ENCODE results near the gene TBXA2R. TPM values are rescaled to one million over a fixed set of nuclear protein-coding genes. Genes with fewer than 3 reads are reported as not detected.
A peak's percentile ranks its signal among the peaks of the same experiment; 100 is the strongest.

TBXA2R gene
- total RNA-seq, 1 donor from 2014 or later: 0.14 TPM

DNA sequence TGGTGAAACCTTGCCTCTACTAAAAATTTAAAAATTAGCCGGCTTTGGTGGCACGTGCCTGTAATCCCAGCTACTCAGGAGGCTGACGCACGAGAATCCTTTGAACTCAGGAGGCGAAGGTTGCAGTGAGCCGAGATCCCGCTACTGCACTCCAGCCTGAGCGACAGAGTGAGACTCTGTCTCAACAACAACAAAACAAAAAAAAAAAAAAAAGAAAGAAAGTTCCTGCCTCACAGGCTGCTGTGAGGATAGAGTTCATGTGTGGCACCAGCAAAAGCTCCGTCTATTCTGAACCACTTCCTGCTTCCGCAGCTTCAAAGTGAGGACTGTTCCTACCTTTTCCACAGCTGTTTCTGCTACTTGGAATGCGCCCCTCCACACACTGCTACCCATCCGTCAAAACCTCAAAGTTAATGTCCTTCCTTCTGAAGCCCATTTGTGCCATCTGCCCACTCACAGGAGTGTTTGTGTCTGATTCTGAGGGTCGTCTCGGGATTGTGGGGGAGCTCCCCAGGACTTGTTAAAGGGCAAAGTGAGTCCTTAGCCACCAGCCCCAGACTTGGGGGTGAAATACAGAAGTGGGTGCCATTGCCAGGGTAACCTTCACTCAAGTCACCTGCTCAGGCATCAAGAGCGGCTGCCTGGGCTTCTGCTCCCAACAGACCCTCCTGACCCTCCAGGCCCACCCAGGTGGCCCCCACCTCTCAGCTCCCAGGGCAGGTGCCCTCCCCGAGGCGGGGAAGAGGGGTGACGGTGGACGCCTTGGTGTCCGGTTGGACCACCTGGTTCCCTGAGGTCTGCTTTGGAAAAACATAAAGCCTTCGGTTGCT is 52.2 kb downstream of the TBXA2R start:
- Mint-ChIP-seq H3K36me3 (ENCODE audit: low read depth) (peaks cover 18% of the 10 kb centered on the region), H3K27ac (peak overlapping the region; percentile 69), H3K27me3 (ENCODE audit: low read depth) (no peaks in the 10 kb centered on the region), H3K9me3 (no peaks in the 10 kb centered on the region), H3K4me1 (ENCODE audit: low read depth) (peaks cover 35% of the 10 kb centered on the region), H3K4me3 (ENCODE audit: low read depth) (peak overlapping the region; percentile 55)
- intact Hi-C loops (cut with micrococcal nuclease): loop anchor here (5.0 kb wide), 1 partner anchor 73 kb away; the partner anchor contains the start of gene CACTIN
- DNase-seq (ENCODE audit: low spot score): peak; percentile 25

DNA sequence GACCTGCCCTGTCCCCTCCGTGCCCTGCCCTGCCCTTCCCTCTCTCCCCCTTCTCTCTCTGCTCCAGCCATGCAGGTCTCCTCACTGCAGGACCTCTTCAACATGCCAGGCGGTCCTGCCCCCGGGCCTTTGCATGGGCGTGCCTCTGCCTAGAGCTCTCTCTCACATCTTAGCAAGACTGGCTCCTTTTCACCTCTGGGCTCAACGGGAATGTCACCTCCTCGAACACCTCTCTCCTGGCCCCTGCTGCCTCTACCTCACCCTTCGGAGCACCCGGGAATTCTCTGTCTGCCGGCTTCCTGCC is 54.9 kb downstream of the TBXA2R start:
- peaks cover 28% of the 10 kb centered on the region for H3K4me1 Mint-ChIP-seq (ENCODE audit: low read depth)
- peaks cover 23% of the 10 kb centered on the region for H3K36me3 Mint-ChIP-seq (ENCODE audit: low read depth)
- H3K9me3 Mint-ChIP-seq: no peaks in the 10 kb centered on the region
- H3K27ac Mint-ChIP-seq: no peak overlapping the region
- no peak overlapping the region for H3K4me3 Mint-ChIP-seq (ENCODE audit: low read depth)
- no peak for DNase-seq (ENCODE audit: low spot score)
- H3K27me3 Mint-ChIP-seq (ENCODE audit: low read depth): no peaks in the 10 kb centered on the region
- intact Hi-C loops (cut with micrococcal nuclease): no loop called here

DNA sequence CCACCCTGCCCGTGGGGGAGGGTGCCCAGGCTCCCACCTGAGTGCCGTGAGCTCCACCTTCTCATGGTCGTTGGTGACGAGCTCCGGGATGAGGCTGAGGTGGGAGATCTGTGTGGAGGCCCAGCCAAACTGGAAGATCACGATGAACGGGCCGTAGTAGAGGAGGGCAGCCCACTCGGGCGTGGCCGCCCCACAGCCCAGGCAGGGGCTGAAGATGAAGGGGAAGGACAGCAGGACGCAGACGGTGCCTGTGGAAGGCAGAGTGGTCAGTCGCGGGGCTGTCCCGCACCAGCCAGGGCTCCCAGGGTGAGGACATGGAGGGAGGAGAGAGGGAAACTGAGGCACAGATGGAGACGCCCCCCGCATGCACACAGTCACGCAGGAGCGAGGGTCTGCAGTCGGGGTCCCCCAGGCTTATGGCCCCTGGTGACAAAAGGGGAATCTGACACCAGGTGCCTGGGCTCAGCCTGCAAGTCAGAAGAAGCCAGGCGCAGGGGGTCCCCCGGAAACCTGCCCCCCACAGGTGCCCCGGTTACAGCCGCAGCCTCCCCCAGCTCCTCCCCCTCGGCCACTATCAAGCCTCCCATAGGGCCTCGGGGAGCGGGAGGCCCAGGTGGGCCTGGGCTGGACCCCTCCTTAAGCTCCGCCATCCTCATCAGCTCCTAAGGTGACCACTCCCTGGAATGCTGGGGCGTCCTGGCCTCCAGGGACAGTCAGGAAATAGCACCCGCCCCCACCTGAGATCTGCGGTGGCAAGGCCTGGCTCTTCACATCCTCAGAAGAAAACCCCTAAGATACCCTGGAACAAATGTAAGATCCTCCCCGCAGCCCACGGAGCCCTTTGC is 55.5 kb downstream of the TBXA2R start:
- Mint-ChIP-seq H3K27ac (no peak overlapping the region), H3K9me3 (no peaks in the 10 kb centered on the region), H3K27me3 (ENCODE audit: low read depth) (no peaks in the 10 kb centered on the region), H3K4me1 (ENCODE audit: low read depth) (peaks cover 22% of the 10 kb centered on the region), H3K4me3 (ENCODE audit: low read depth) (no peak overlapping the region), H3K36me3 (ENCODE audit: low read depth) (peaks cover 20% of the 10 kb centered on the region)
- DNase-seq (ENCODE audit: low spot score): no peak
- intact Hi-C loops (cut with micrococcal nuclease): no loop called here

DNA sequence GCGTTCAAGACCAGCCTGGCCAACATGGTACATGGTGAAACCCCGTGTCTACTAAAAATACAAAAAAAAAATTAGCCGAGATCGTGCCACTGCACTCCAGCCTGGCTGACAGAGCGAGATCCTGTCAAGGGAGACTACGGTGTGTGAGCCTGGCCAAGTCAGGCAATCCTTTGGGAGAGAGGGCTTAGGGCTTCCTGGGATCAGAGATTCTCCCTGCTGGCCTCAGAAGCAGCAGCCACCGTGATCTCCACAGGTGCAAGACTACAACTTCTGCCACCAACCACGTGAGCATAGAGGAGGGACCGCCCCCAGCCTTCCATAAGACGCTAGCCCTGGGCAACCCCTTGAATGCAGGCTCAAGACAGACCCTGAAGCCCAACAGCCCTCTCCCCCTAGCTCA is 56.9 kb downstream of the TBXA2R start:
- Mint-ChIP-seq H3K27me3 (ENCODE audit: low read depth) (no peaks in the 10 kb centered on the region), H3K4me1 (ENCODE audit: low read depth) (peaks cover 11% of the 10 kb centered on the region), H3K4me3 (ENCODE audit: low read depth) (no peak overlapping the region), H3K36me3 (ENCODE audit: low read depth) (peaks cover 24% of the 10 kb centered on the region), H3K27ac (no peak overlapping the region), H3K9me3 (no peaks in the 10 kb centered on the region)
- intact Hi-C loops (cut with micrococcal nuclease): no loop called here
- DNase-seq (ENCODE audit: low spot score): no peak

DNA sequence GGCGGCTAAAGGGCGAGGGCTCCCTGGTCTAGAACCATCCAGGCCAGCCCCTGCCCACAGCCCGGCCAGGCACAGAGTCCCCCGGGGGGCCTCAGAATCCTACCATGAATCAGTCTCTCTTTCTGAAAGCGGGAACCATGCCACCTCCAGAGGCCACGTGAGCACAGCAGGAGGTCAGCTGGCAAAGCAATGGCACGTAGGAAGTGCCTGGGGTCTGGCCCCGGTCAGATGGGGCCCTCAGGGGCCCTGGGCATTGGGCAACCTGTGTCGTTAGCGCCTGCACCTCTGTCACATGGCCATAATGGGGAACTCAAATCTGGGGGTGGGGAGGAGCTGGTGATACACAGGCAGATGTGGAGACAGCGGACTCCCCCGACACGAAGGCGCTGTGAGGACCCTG is 58.1 kb downstream of the TBXA2R start:
- Mint-ChIP-seq H3K4me1 (ENCODE audit: low read depth) (peaks cover 6% of the 10 kb centered on the region), H3K4me3 (ENCODE audit: low read depth) (no peak overlapping the region), H3K27me3 (ENCODE audit: low read depth) (no peaks in the 10 kb centered on the region), H3K27ac (no peak overlapping the region), H3K36me3 (ENCODE audit: low read depth) (peaks cover 18% of the 10 kb centered on the region), H3K9me3 (no peaks in the 10 kb centered on the region)
- intact Hi-C loops (cut with micrococcal nuclease): no loop called here
- DNase-seq (ENCODE audit: low spot score): no peak

DNA sequence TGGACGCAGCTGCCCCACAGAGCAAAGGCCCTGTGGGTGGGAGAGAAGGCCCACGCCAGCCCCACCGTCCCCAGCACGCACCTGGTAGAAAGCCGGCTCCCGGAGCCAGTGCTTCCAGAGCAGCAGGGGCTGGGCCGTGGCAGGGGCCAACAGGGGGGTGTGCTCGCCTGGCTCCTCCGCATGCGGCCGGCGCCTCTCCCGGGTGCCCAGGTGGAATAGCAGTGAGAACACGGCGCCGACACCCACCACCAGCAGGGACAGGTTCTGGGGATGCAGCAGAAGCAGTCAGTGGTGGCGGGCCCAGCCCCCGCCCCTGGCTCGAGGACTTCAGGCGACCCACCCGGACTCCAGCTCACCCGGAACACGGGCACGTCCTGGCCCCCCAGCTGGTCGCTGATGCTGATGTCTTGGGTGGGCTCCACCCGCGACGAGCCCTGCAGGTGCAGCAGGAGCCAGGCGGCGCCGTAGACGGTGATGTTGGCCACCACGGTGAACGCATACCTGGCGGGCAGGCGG is 58.9 kb downstream of the TBXA2R start:
- Mint-ChIP-seq H3K36me3 (ENCODE audit: low read depth) (peaks cover 18% of the 10 kb centered on the region), H3K4me1 (ENCODE audit: low read depth) (peaks cover 3% of the 10 kb centered on the region), H3K4me3 (ENCODE audit: low read depth) (no peak overlapping the region), H3K27ac (no peak overlapping the region), H3K9me3 (no peaks in the 10 kb centered on the region), H3K27me3 (ENCODE audit: low read depth) (no peaks in the 10 kb centered on the region)
- DNase-seq (ENCODE audit: low spot score): no peak
- intact Hi-C loops (cut with micrococcal nuclease): no loop called here

GRCh38 chr19:3547301-3547731 is 59.4 kb downstream of the TBXA2R start:
- peaks cover 3% of the 10 kb centered on the region for H3K4me1 Mint-ChIP-seq (ENCODE audit: low read depth)
- H3K9me3 Mint-ChIP-seq: no peaks in the 10 kb centered on the region
- H3K4me3 Mint-ChIP-seq (ENCODE audit: low read depth): no peak overlapping the region
- no peak for DNase-seq (ENCODE audit: low spot score)
- H3K27me3 Mint-ChIP-seq (ENCODE audit: low read depth): no peaks in the 10 kb centered on the region
- H3K36me3 Mint-ChIP-seq (ENCODE audit: low read depth): peaks cover 18% of the 10 kb centered on the region
- H3K27ac Mint-ChIP-seq: no peak overlapping the region
- intact Hi-C loops (cut with micrococcal nuclease): no loop called here

- intact Hi-C loops (cut with micrococcal nuclease): no loop called here
- peaks cover 2% of the 10 kb centered on the region for H3K4me1 Mint-ChIP-seq (ENCODE audit: low read depth)
- no peak for DNase-seq (ENCODE audit: low spot score)
- no peaks in the 10 kb centered on the region for H3K27me3 Mint-ChIP-seq (ENCODE audit: low read depth)
- no peak overlapping the region for H3K4me3 Mint-ChIP-seq (ENCODE audit: low read depth)
- peaks cover 18% of the 10 kb centered on the region for H3K36me3 Mint-ChIP-seq (ENCODE audit: low read depth)
- H3K27ac Mint-ChIP-seq: no peak overlapping the region
- H3K9me3 Mint-ChIP-seq: no peaks in the 10 kb centered on the region
These were observed 60.6 kb downstream of the TBXA2R start for GRCh38 chr19:3546119-3546518.

DNA sequence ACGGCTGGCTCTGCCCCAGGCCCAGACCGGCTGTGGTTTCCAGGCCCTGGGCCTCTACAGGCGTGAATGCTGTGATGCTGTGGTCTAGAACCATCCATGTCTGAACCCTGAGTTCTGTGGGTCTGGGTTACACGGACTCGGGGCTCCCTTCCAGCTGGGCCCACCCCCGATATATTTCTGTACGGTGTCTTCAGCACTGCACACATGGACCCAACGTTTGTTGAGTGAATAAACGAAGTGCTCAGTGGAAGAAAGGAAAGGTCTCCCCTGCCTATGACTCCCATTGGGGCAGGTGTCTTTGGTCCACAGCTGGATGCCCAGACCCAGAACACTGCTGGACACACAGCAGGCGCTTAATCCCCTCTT is 61.0 kb downstream of the TBXA2R start:
- Mint-ChIP-seq H3K4me1 (ENCODE audit: low read depth) (peaks cover 2% of the 10 kb centered on the region), H3K9me3 (no peaks in the 10 kb centered on the region), H3K36me3 (ENCODE audit: low read depth) (peaks cover 16% of the 10 kb centered on the region), H3K4me3 (ENCODE audit: low read depth) (no peak overlapping the region), H3K27me3 (ENCODE audit: low read depth) (no peaks in the 10 kb centered on the region), H3K27ac (no peak overlapping the region)
- intact Hi-C loops (cut with micrococcal nuclease): loop anchor here (2.0 kb wide), 2 partner anchors 73 to 161 kb away; no protein-coding TSS in a partner anchor
- DNase-seq (ENCODE audit: low spot score): no peak

DNA sequence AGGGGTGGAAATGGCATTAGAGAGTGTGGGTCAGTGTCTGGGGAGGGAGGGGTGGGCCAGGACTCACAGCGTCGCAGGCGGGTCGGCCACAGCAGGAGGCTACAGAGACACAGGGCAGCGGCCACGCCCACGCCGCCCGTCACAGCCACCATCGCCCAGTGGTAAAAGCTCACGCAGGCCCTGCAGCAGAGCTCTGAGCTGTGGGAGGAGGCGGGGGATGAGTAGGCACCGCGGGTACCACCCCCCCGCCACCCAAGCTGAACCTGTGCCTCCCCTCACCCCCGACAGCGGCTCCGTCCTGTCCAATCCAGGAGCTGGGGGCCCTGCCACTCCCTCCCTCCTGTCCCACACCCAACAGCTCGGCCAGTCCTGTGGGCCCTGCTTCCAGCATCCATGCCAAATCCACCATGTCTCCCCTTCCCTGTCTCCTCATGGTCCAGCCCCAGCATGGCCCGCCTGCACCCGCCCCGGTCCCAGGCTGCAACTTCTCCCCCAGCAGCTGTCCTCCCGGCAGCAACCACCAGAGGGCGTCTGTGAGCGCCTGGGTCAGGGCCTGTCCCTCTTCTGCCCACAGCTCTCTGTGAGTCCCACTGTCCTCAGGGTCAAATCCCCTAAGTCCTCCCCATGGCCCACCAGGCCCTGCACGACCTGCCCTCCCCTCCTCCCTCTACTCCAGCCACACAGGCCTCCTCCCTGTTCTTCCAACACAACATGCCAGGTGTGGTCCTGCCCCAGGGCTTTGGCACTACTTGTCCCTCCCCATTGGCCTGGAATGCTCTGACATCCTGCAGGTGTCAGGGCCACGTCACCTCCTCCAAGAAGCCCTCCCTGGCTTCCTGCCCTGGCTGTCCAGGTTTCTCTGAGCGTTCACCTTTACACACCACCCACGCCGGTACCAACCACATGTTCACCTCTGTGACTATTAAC is 61.7 kb downstream of the TBXA2R start:
- Mint-ChIP-seq H3K9me3 (no peaks in the 10 kb centered on the region), H3K36me3 (ENCODE audit: low read depth) (peaks cover 18% of the 10 kb centered on the region), H3K27me3 (ENCODE audit: low read depth) (no peaks in the 10 kb centered on the region), H3K4me1 (ENCODE audit: low read depth) (peaks cover 2% of the 10 kb centered on the region), H3K27ac (peak overlapping the region; percentile 26), H3K4me3 (ENCODE audit: low read depth) (no peak overlapping the region)
- intact Hi-C loops (cut with micrococcal nuclease): loop anchor here (2.0 kb wide), 2 partner anchors 74 to 162 kb away; no protein-coding TSS in a partner anchor
- DNase-seq (ENCODE audit: low spot score): peak; percentile 66

Measured in activated T-helper 2 cell treated with anti-CD3 and anti-CD28 coated beads, Interferon-gamma antibody, Interleukin-2, Interleukin-4, amounts not matched to agents 10 μg/mL and 5 μg/mL and 100 μg/mL, durations not matched to agents 14 hours and 24 hours and 36 hours (primary cell).